Peyer's patch (tissue), 4 donors: ENCODE results near the gene TBC1D9B. TPM values are rescaled to one million over a fixed set of nuclear protein-coding genes. Genes with fewer than 3 reads are reported as not detected.

Experiments used
- DNase-seq, 3 donors: peaks; one replicate each; pipeline ENCODE4 v3.0.0-alpha.2; 2017 to 2019
- H3K27ac ChIP-seq, 4 donors: fragments of 200-600 bp; sonication (generic); one replicate each; pipeline ENCODE4 v1.5.1; 2016 to 2019
- H3K27me3 ChIP-seq, 2 donors: fragments of 200-600 bp; sonication (generic); one replicate each; pipeline ENCODE4 v1.5.1; 2019
- H3K36me3 ChIP-seq, 3 donors: fragments of 200-600 bp; sonication (generic); one replicate each; pipeline ENCODE4 v1.5.1; 2016 to 2019
- H3K4me1 ChIP-seq, 4 donors: fragments of 200-600 bp; sonication (generic); one replicate each; pipeline ENCODE4 v1.5.1; 2016 to 2019
- H3K4me3 ChIP-seq, 4 donors: fragments of 200-600 bp; sonication (generic); 1 replicate in 3 of 4; 2 replicates in 1 of 4; pipeline ENCODE4 v1.5.1; 2016 to 2019; ENCODE audit warnings: mild to moderate bottlenecking in 1 of 4
- H3K9me3 ChIP-seq, 4 donors: fragments of 200-600 bp; sonication (generic); one replicate each; pipeline ENCODE4 v1.5.1; 2016 to 2019; ENCODE audit warnings: mild to moderate bottlenecking in 1 of 4
- CTCF ChIP-seq, 6 experiments: fragments of 450-650 bp in 4 of 6; fragments of 200-600 bp in 2 of 6; sonication (generic) in 1 of 6; IDR thresholded peaks; one replicate each; pipeline ENCODE4 v1.5.1; 2017 to 2019; ENCODE audit warnings: antibody characterized with exemption in 6 of 6, mild to moderate bottlenecking in 3 of 6, moderate library complexity in 1 of 6
- POLR2A ChIP-seq, 2 donors: fragments of 450-650 bp; IDR thresholded peaks; one replicate each; pipeline ENCODE4 v1.5.1; 2017; ENCODE audit warnings: antibody characterized with exemption in 2 of 2, mild to moderate bottlenecking in 2 of 2, moderate library complexity in 2 of 2
- total RNA-seq, 4 donors: library from RNA; depleted of rRNA; stranded (reverse); fragments of >200 nt; gene quantifications; one replicate each; pipeline ENCODE4 v1.1.0, GENCODE V29; 2016

The TBC1D9B gene
- total RNA-seq, 4 donors from 2014 or later, result 89.7 to 281 (median 186) TPM

GRCh38 chr5:179879003-179879689 lies 28.6 kb downstream of the TBC1D9B start:
- TF ChIP-seq POLR2A (IDR thresholded peaks at IDR 0.05) (no peak), CTCF (IDR thresholded peaks at IDR 0.05) (no peak)
- H3K4me1 ChIP-seq, result no peaks in the 10 kb centered on the region
- H3K36me3 ChIP-seq, result peaks cover 0 to 70% (median 0%) of the 10 kb centered on the region in 3 donors
- H3K9me3 ChIP-seq, result peaks cover 0 to 11% (median 4%) of the 10 kb centered on the region in 4 donors
- H3K27ac ChIP-seq, result no peak overlapping the region
- no peaks in the 10 kb centered on the region for H3K27me3 ChIP-seq
- H3K4me3 ChIP-seq, result no peak overlapping the region
- peak in 1 of 3 donors; percentile 36 for DNase-seq

GRCh38 chr5:179878222-179879002 lies 29.3 kb downstream of the TBC1D9B start:
- H3K4me3 ChIP-seq, result no peak overlapping the region
- no peak for TF ChIP-seq POLR2A (IDR thresholded peaks at IDR 0.05)
- peaks cover 0 to 70% (median 0%) of the 10 kb centered on the region in 3 donors for H3K36me3 ChIP-seq
- DNase-seq, result peak in 1 of 3 donors; percentile 47
- no peaks in the 10 kb centered on the region for H3K4me1 ChIP-seq
- no peaks in the 10 kb centered on the region for H3K27me3 ChIP-seq
- no peak overlapping the region for H3K27ac ChIP-seq
- peaks cover 0 to 8% (median 3%) of the 10 kb centered on the region in 4 donors for H3K9me3 ChIP-seq

- Histone ChIP-seq H3K4me3 (no peak overlapping the region), H3K9me3 (no peaks in the 10 kb centered on the region), H3K4me1 (no peaks in the 10 kb centered on the region), H3K36me3 (peaks cover 0 to 76% (median 0%) of the 10 kb centered on the region in 3 donors), H3K27ac (no peak overlapping the region), H3K27me3 (no peaks in the 10 kb centered on the region)
- no peak for TF ChIP-seq POLR2A (IDR thresholded peaks at IDR 0.05)
- no peak for TF ChIP-seq CTCF (IDR thresholded peaks at IDR 0.05)
- DNase-seq, result no peak
These were observed 31.1 kb downstream of the TBC1D9B start for GRCh38 chr5:179876610-179876952.

- H3K27ac ChIP-seq, result no peak overlapping the region
- no peak overlapping the region for H3K4me3 ChIP-seq
- no peak for TF ChIP-seq CTCF (IDR thresholded peaks at IDR 0.05)
- no peak for TF ChIP-seq POLR2A (IDR thresholded peaks at IDR 0.05)
- H3K9me3 ChIP-seq, result no peaks in the 10 kb centered on the region
- no peak for DNase-seq
- H3K27me3 ChIP-seq, result no peaks in the 10 kb centered on the region
- peaks cover 0 to 82% (median 0%) of the 10 kb centered on the region in 3 donors for H3K36me3 ChIP-seq
- H3K4me1 ChIP-seq, result no peaks in the 10 kb centered on the region
These were observed 31.7 kb downstream of the TBC1D9B start for GRCh38 chr5:179875741-179876609.

GRCh38 chr5:179874536-179875292 lies 33.0 kb downstream of the TBC1D9B start:
- Histone ChIP-seq H3K4me1 (no peaks in the 10 kb centered on the region), H3K36me3 (peaks cover 0 to 92% (median 0%) of the 10 kb centered on the region in 3 donors), H3K9me3 (no peaks in the 10 kb centered on the region), H3K4me3 (no peak overlapping the region), H3K27me3 (no peaks in the 10 kb centered on the region), H3K27ac (no peak overlapping the region)
- peak in 1 of 3 donors; percentile 48 for DNase-seq
- TF ChIP-seq POLR2A (IDR thresholded peaks at IDR 0.05), result no peak
- TF ChIP-seq CTCF (IDR thresholded peaks at IDR 0.05), result no peak
